ENCODE measurements around the gene PPP1R37.

PPP1R37 gene

GRCh38 chr19:45172611-45173208 is 79.7 kb downstream of the PPP1R37 start:
- no peaks in the 10 kb centered on the region for H3K27me3 ChIP-seq (ENCODE audit: control insufficient read depth, insufficient read depth, low read length)
- H3K4me1 ChIP-seq (ENCODE audit: control insufficient read depth, insufficient read depth, low read length): peaks cover 21% of the 10 kb centered on the region
- no peak overlapping the region for H3K4me2 ChIP-seq (ENCODE audit: low read length)
- no peaks in the 10 kb centered on the region for H3K36me3 ChIP-seq (ENCODE audit: insufficient read depth, low read length)
- H3K9me3 ChIP-seq (replicated peaks; ENCODE audit: low read length): no peaks in the 10 kb centered on the region
- H3K4me3 ChIP-seq (ENCODE audit: low read length): no peak overlapping the region
- no peak overlapping the region for H3K9ac ChIP-seq (ENCODE audit: low read depth, low read length)

- Histone ChIP-seq H3K9ac (ENCODE audit: low read depth, low read length) (peak overlapping the region; percentile 48), H3K4me2 (ENCODE audit: low read length) (no peak overlapping the region), H3K27me3 (ENCODE audit: control insufficient read depth, insufficient read depth, low read length) (no peaks in the 10 kb centered on the region), H3K4me1 (ENCODE audit: control insufficient read depth, insufficient read depth, low read length) (peaks cover 21% of the 10 kb centered on the region), H3K36me3 (ENCODE audit: insufficient read depth, low read length) (no peaks in the 10 kb centered on the region), H3K4me3 (ENCODE audit: low read length) (no peak overlapping the region), H3K9me3 (replicated peaks; ENCODE audit: low read length) (no peaks in the 10 kb centered on the region)
Measured at GRCh38 chr19:45173816-45174215, 80.8 kb downstream of the PPP1R37 start.

GRCh38 chr19:45175515-45176345 is 82.8 kb downstream of the PPP1R37 start:
- H3K4me3 ChIP-seq (ENCODE audit: low read length): no peak overlapping the region
- H3K27me3 ChIP-seq (ENCODE audit: control insufficient read depth, insufficient read depth, low read length): no peaks in the 10 kb centered on the region
- no peak overlapping the region for H3K9ac ChIP-seq (ENCODE audit: low read depth, low read length)
- peaks cover 31% of the 10 kb centered on the region for H3K4me1 ChIP-seq (ENCODE audit: control insufficient read depth, insufficient read depth, low read length)
- H3K36me3 ChIP-seq (ENCODE audit: insufficient read depth, low read length): no peaks in the 10 kb centered on the region
- H3K9me3 ChIP-seq (replicated peaks; ENCODE audit: low read length): no peaks in the 10 kb centered on the region
- H3K4me2 ChIP-seq (ENCODE audit: low read length): no peak overlapping the region

GRCh38 chr19:45177817-45178261 is 84.9 kb downstream of the PPP1R37 start, which contains the start of gene TRAPPC6A:
Gene TRAPPC6A (minus strand): TSS chr19:45178237. CDS start chr19:45178218, 19 bp downstream.
- no peaks in the 10 kb centered on the region for H3K36me3 ChIP-seq (ENCODE audit: insufficient read depth, low read length)
- H3K27me3 ChIP-seq (ENCODE audit: control insufficient read depth, insufficient read depth, low read length): no peaks in the 10 kb centered on the region
- H3K4me1 ChIP-seq (ENCODE audit: control insufficient read depth, insufficient read depth, low read length): peaks cover 36% of the 10 kb centered on the region
- H3K9me3 ChIP-seq (replicated peaks; ENCODE audit: low read length): no peaks in the 10 kb centered on the region
- H3K4me3 ChIP-seq (ENCODE audit: low read length): peak within 1 kb of the TSS; percentile 86
- peak within 1 kb of the TSS; percentile 88 for H3K9ac ChIP-seq (ENCODE audit: low read depth, low read length)
- H3K4me2 ChIP-seq (ENCODE audit: low read length): peak within 1 kb of the TSS; percentile 88

GRCh38 chr19:45178262-45179071 is 85.5 kb downstream of the PPP1R37 start, which contains the start of gene BLOC1S3:
Gene BLOC1S3 (plus strand): TSS chr19:45178784. CDS start chr19:45179297, 513 bp downstream.
- Histone ChIP-seq H3K9me3 (replicated peaks; ENCODE audit: low read length) (no peaks in the 10 kb centered on the region), H3K4me3 (ENCODE audit: low read length) (peak within 1 kb of the TSS; percentile 86), H3K4me2 (ENCODE audit: low read length) (peak within 1 kb of the TSS; percentile 88), H3K36me3 (ENCODE audit: insufficient read depth, low read length) (no peaks in the 10 kb centered on the region), H3K27me3 (ENCODE audit: control insufficient read depth, insufficient read depth, low read length) (no peaks in the 10 kb centered on the region), H3K9ac (ENCODE audit: low read depth, low read length) (peak within 1 kb of the TSS; percentile 88), H3K4me1 (ENCODE audit: control insufficient read depth, insufficient read depth, low read length) (peaks cover 34% of the 10 kb centered on the region)

- H3K4me3 ChIP-seq (ENCODE audit: low read length): peak overlapping the region; percentile 86
- H3K9ac ChIP-seq (ENCODE audit: low read depth, low read length): peak overlapping the region; percentile 84
Measured at GRCh38 chr19:45179072-45179891, 86.3 kb downstream of the PPP1R37 start.

GRCh38 chr19:45179892-45180370 is 87.0 kb downstream of the PPP1R37 start:
- Histone ChIP-seq H3K4me2 (ENCODE audit: low read length) (peak overlapping the region; percentile 88), H3K36me3 (ENCODE audit: insufficient read depth, low read length) (no peaks in the 10 kb centered on the region), H3K4me1 (ENCODE audit: control insufficient read depth, insufficient read depth, low read length) (peaks cover 25% of the 10 kb centered on the region), H3K9me3 (replicated peaks; ENCODE audit: low read length) (no peaks in the 10 kb centered on the region), H3K27me3 (ENCODE audit: control insufficient read depth, insufficient read depth, low read length) (no peaks in the 10 kb centered on the region), H3K4me3 (ENCODE audit: low read length) (peak overlapping the region; percentile 86), H3K9ac (ENCODE audit: low read depth, low read length) (peak overlapping the region; percentile 84)

More at GRCh38 chr19:45179072-45179891, 86.3 kb downstream of the PPP1R37 start:
- H3K9me3 ChIP-seq (replicated peaks; ENCODE audit: low read length): no peaks in the 10 kb centered on the region
- no peaks in the 10 kb centered on the region for H3K27me3 ChIP-seq (ENCODE audit: control insufficient read depth, insufficient read depth, low read length)
- H3K4me2 ChIP-seq (ENCODE audit: low read length): peak overlapping the region; percentile 88
- H3K4me1 ChIP-seq (ENCODE audit: control insufficient read depth, insufficient read depth, low read length): peaks cover 27% of the 10 kb centered on the region
- no peaks in the 10 kb centered on the region for H3K36me3 ChIP-seq (ENCODE audit: insufficient read depth, low read length)

- no peaks in the 10 kb centered on the region for H3K36me3 ChIP-seq (ENCODE audit: insufficient read depth, low read length)
- H3K4me1 ChIP-seq (ENCODE audit: control insufficient read depth, insufficient read depth, low read length): peaks cover 19% of the 10 kb centered on the region
- H3K27me3 ChIP-seq (ENCODE audit: control insufficient read depth, insufficient read depth, low read length): no peaks in the 10 kb centered on the region
- H3K9me3 ChIP-seq (replicated peaks; ENCODE audit: low read length): no peaks in the 10 kb centered on the region
- H3K4me2 ChIP-seq (ENCODE audit: low read length): no peak overlapping the region
- H3K4me3 ChIP-seq (ENCODE audit: low read length): no peak overlapping the region
- H3K9ac ChIP-seq (ENCODE audit: low read depth, low read length): no peak overlapping the region
Measured at GRCh38 chr19:45180936-45181335, 88.0 kb downstream of the PPP1R37 start.

GRCh38 chr19:45182758-45183157 is 89.8 kb downstream of the PPP1R37 start:
- H3K4me3 ChIP-seq (ENCODE audit: low read length): no peak overlapping the region
- H3K4me1 ChIP-seq (ENCODE audit: control insufficient read depth, insufficient read depth, low read length): peaks cover 15% of the 10 kb centered on the region
- no peaks in the 10 kb centered on the region for H3K36me3 ChIP-seq (ENCODE audit: insufficient read depth, low read length)
- H3K27me3 ChIP-seq (ENCODE audit: control insufficient read depth, insufficient read depth, low read length): no peaks in the 10 kb centered on the region
- H3K4me2 ChIP-seq (ENCODE audit: low read length): no peak overlapping the region
- no peaks in the 10 kb centered on the region for H3K9me3 ChIP-seq (replicated peaks; ENCODE audit: low read length)
- H3K9ac ChIP-seq (ENCODE audit: low read depth, low read length): no peak overlapping the region

GRCh38 chr19:45184115-45184514 is 91.1 kb downstream of the PPP1R37 start:
- H3K9me3 ChIP-seq (replicated peaks; ENCODE audit: low read length): no peaks in the 10 kb centered on the region
- no peak overlapping the region for H3K9ac ChIP-seq (ENCODE audit: low read depth, low read length)
- H3K36me3 ChIP-seq (ENCODE audit: insufficient read depth, low read length): no peaks in the 10 kb centered on the region
- no peak overlapping the region for H3K4me2 ChIP-seq (ENCODE audit: low read length)
- no peak overlapping the region for H3K4me3 ChIP-seq (ENCODE audit: low read length)
- peaks cover 15% of the 10 kb centered on the region for H3K4me1 ChIP-seq (ENCODE audit: control insufficient read depth, insufficient read depth, low read length)
- H3K27me3 ChIP-seq (ENCODE audit: control insufficient read depth, insufficient read depth, low read length): no peaks in the 10 kb centered on the region

Data from skeletal muscle satellite cell (primary cell).